Thoracic aorta (tissue), 2 donors: Measurements from ENCODE around the gene KCNAB1. TPM values are rescaled to one million over a fixed set of nuclear protein-coding genes. Genes with fewer than 3 reads are reported as not detected.

Experiments used
- ATAC-seq: fragments of 150-250 bp; one replicate; pipeline ENCODE4 v1.8.0; 2017; ENCODE audit warnings: low read depth; ENCODE audit not compliant: insufficient number of reproducible peaks, low FRiP score
- DNase-seq: peaks from one replicate; pipeline ENCODE4 v3.0.0-alpha.2; 2020; ENCODE audit warnings: low spot score
- H3K27ac ChIP-seq, 2 donors: fragments of 200-600 bp; sonication (generic); 1 replicate in 1 of 2; 2 replicates in 1 of 2; pipeline ENCODE4 v1.5.1; 2016; ENCODE audit warnings: mild to moderate bottlenecking in 2 of 2, moderate library complexity in 2 of 2
- H3K27me3 ChIP-seq: fragments of 200-600 bp; sonication (generic); replicated peaks from 2 replicates; pipeline ENCODE4 v1.6.0; 2016; ENCODE audit warnings: mild to moderate bottlenecking; ENCODE audit not compliant: insufficient read depth
- H3K36me3 ChIP-seq: fragments of 200-600 bp; sonication (generic); one replicate; pipeline ENCODE4 v1.5.1; 2016
- H3K4me1 ChIP-seq, 2 donors: fragments of 200-600 bp; sonication (generic); 1 replicate in 1 of 2; 2 replicates in 1 of 2; pipeline versions ENCODE4 v1.5.1 to v1.6.0; 2016; ENCODE audit warnings: low read depth in 2 of 2, mild to moderate bottlenecking in 1 of 2; ENCODE audit not compliant: control insufficient read depth in 1 of 2
- H3K4me3 ChIP-seq: fragments of 200-600 bp; sonication (generic); 2 replicates; pipeline ENCODE4 v1.5.1; 2016; ENCODE audit warnings: mild to moderate bottlenecking
- H3K9me3 ChIP-seq: fragments of 200-600 bp; sonication (generic); 2 replicates; pipeline ENCODE4 v1.5.1; 2016
- total RNA-seq, 2 donors: library from RNA; depleted of rRNA; stranded (reverse); fragments of >200 nt; gene quantifications; one replicate each; pipeline versions ENCODE4 v1.1.0 to v1.2.3, GENCODE V29; 2016
- TF ChIP-seq, protein P1 (sequence below): fragments of 200-600 bp; sonication (generic); IDR thresholded peaks from one replicate; pipeline ENCODE4 v1.5.1; 2019; ENCODE audit warnings: antibody characterized with exemption

KCNAB1 gene
- total RNA-seq, 2 donors from 2014 or later: 12.2 to 14.2 TPM

DNA sequence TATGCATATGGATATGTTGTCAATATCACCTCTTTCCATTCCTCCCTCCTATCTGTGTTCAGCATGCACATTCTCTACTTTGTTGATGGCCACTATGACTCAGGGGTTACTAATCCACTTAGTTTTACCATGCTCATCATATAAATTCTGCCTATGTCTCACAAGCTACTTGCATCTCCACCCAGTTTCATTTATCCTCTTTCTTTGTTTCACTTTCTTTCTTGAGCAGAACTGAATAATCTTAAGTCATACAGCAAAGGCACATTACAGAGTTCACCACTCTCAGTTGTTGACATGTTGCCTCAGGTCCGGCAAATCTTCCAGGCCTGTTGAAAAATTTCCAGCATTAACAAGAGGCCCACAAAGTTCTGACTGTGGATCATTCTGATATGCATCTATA, 363.0 kb downstream of the KCNAB1 start:
- ATAC-seq (peak; percentile 72), DNase-seq (no peak)
- H3K4me1 ChIP-seq: peaks cover 9 to 31% of the 10 kb centered on the region in 2 donors
- H3K4me3 ChIP-seq: peak overlapping the region; percentile 3
- no peaks in the 10 kb centered on the region for H3K36me3 ChIP-seq
- TF ChIP-seq, protein P1, sequence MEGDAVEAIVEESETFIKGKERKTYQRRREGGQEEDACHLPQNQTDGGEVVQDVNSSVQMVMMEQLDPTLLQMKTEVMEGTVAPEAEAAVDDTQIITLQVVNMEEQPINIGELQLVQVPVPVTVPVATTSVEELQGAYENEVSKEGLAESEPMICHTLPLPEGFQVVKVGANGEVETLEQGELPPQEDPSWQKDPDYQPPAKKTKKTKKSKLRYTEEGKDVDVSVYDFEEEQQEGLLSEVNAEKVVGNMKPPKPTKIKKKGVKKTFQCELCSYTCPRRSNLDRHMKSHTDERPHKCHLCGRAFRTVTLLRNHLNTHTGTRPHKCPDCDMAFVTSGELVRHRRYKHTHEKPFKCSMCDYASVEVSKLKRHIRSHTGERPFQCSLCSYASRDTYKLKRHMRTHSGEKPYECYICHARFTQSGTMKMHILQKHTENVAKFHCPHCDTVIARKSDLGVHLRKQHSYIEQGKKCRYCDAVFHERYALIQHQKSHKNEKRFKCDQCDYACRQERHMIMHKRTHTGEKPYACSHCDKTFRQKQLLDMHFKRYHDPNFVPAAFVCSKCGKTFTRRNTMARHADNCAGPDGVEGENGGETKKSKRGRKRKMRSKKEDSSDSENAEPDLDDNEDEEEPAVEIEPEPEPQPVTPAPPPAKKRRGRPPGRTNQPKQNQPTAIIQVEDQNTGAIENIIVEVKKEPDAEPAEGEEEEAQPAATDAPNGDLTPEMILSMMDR: no peak
- peak overlapping the region; percentile 35 to 39 for H3K27ac ChIP-seq
- H3K27me3 ChIP-seq: no peaks in the 10 kb centered on the region
- no peaks in the 10 kb centered on the region for H3K9me3 ChIP-seq

- Histone ChIP-seq H3K9me3 (no peaks in the 10 kb centered on the region), H3K27me3 (no peaks in the 10 kb centered on the region), H3K36me3 (no peaks in the 10 kb centered on the region), H3K4me1 (peaks cover 9 to 33% of the 10 kb centered on the region in 2 donors), H3K4me3 (peak overlapping the region; percentile 3), H3K27ac (peak overlapping the region; percentile 35 to 39)
- TF ChIP-seq, protein P1: no peak
- DNase-seq (no peak), ATAC-seq (no peak)
Measured at GRCh38 chr3:156483961-156484787, 363.8 kb downstream of the KCNAB1 start.

GRCh38 chr3:156488767-156489166, 368.4 kb downstream of the KCNAB1 start:
- Histone ChIP-seq H3K36me3 (no peaks in the 10 kb centered on the region), H3K4me3 (no peak overlapping the region), H3K9me3 (no peaks in the 10 kb centered on the region), H3K4me1 (peaks cover 20 to 65% of the 10 kb centered on the region in 2 donors), H3K27me3 (no peaks in the 10 kb centered on the region), H3K27ac (peak overlapping the region in 1 of 2 donors; percentile 25)
- DNase-seq (no peak), ATAC-seq (no peak)
- TF ChIP-seq, protein P1: no peak

DNA sequence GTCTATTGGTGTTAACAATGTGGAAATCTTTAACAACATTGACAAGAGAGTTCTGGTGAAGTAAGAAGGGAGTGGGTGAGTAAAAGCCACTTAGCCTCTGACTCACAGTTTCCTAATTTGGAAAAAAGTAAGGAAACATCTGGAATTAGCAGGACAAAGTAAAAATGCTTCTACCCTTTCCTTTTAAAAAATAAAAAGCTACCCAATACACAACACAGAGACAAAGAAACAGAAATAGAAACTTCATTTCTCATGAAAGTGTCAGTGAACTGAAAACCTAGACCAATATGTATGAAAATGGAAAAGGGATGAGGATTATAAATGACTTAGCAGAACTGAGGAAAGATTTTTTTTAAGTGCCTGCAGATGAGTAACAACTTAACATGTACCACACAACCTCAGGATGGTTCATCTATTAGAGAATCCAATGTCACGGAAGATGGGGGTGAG, 369.1 kb downstream of the KCNAB1 start:
- no peak for ATAC-seq

GRCh38 chr3:156491192-156491591, 370.8 kb downstream of the KCNAB1 start:
- DNase-seq: no peak
- no peaks in the 10 kb centered on the region for H3K9me3 ChIP-seq
- no peaks in the 10 kb centered on the region for H3K36me3 ChIP-seq
- peaks cover 15 to 58% of the 10 kb centered on the region in 2 donors for H3K4me1 ChIP-seq
- H3K27ac ChIP-seq: no peak overlapping the region
- TF ChIP-seq, protein P1: no peak
- ATAC-seq: no peak
- no peak overlapping the region for H3K4me3 ChIP-seq
- H3K27me3 ChIP-seq: no peaks in the 10 kb centered on the region

More for the DNA sequence above, 369.1 kb downstream of the KCNAB1 start:
- no peak for DNase-seq
- H3K4me3 ChIP-seq: no peak overlapping the region
- H3K36me3 ChIP-seq: no peaks in the 10 kb centered on the region
- H3K4me1 ChIP-seq: peaks cover 15 to 63% of the 10 kb centered on the region in 2 donors
- TF ChIP-seq, protein P1: no peak
- H3K27me3 ChIP-seq: no peaks in the 10 kb centered on the region
- no peaks in the 10 kb centered on the region for H3K9me3 ChIP-seq
- H3K27ac ChIP-seq: peak overlapping the region in 1 of 2 donors; percentile 25
